GM12874 (cell line): ENCODE measurements around the gene FILIP1L.

Source experiments
- CTCF ChIP-seq: IDR thresholded peaks from 2 replicates; pipeline ENCODE4 v1.5.1; 2011; ENCODE audit warnings: low read depth, mild to moderate bottlenecking, control low read depth, low read length, moderate library complexity; ENCODE audit not compliant: insufficient read depth

FILIP1L gene

GRCh38 chr3:100141586-100141985 is 27.3 kb upstream of the FILIP1L start:
- no peak for TF ChIP-seq CTCF

GRCh38 chr3:100140976-100141375 is 26.7 kb upstream of the FILIP1L start:
- no peak for TF ChIP-seq CTCF

GRCh38 chr3:100136921-100137320 is 22.6 kb upstream of the FILIP1L start:
- TF ChIP-seq CTCF, result no peak

- TF ChIP-seq CTCF, result no peak
These were observed 16.9 kb upstream of the FILIP1L start for GRCh38 chr3:100131241-100131640.

- no peak for TF ChIP-seq CTCF
These were observed 15.6 kb upstream of the FILIP1L start for GRCh38 chr3:100129941-100130340.

GRCh38 chr3:100128565-100128964 is 14.3 kb upstream of the FILIP1L start:
- no peak for TF ChIP-seq CTCF

- no peak for TF ChIP-seq CTCF
These were observed 13.5 kb upstream of the FILIP1L start for GRCh38 chr3:100127792-100128191.
